ENCODE results near the gene CD247.

Gene CD247

GRCh38 chr1:167542109-167543032, 24.0 kb upstream of the CD247 start:
- no peak for DNase-seq (ENCODE audit: low spot score)

DNA sequence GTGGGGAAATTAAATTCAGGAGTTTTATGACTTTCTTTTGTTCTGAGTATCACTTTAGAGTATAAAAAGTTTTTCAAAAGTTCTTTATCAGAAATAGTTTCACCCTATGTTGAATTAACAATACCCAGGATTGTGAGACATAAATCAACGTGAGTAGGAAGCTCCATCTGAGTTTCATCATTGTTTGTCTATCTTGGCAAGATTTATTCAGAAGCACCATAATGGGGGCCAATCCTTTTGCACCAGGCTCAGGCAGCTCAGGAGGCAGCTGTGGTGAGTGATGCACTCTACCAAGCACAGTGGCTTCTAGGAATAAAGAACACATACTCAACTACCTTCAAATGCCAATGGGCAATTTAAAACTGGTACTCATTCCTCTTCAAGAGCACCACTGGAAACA, 23.3 kb upstream of the CD247 start:
- no peak for DNase-seq (ENCODE audit: low spot score)

GRCh38 chr1:167541003-167541402, 22.7 kb upstream of the CD247 start:
- DNase-seq (ENCODE audit: low spot score), result no peak

DNA sequence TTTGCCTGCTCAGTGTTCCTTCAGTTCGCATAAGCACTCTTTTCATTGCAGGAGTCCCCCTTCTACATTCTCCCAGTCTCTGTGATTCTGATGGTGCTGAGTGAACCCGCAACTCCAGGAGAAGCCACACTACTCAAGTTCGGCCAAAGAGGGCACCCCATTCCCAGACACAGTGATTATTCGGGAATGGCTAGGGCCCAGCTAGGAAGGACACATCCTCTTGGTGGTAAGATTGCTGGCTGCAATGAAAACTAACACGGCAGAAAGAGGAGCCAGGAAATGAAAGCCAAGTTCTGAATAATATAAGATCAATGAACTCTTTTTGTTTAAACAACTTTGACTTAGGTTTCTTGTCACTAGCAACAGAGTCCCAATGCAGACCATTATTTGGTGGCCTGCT, 20.3 kb upstream of the CD247 start:
- no peak for DNase-seq (ENCODE audit: low spot score)

DNA sequence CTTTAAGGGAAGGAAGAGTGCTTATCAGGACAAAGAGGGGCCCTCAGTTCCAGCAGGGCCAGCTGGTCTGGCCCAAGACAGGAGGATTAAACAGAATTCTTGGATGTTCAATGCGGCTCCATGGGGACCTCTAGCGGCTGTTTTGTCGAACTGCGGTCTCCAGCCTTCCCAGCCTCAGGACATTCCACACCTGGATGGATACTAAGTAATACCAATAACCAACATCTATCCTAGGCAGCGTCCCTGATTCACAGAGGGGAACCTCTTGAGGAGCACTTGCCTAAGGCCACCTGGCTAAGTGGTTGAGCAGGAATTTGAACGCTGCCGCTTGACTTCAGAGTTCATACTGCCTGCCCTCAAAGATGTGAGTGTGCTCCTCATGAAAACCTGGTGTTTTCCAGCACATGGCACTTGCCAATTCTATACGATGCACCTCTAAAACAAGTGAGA, 15.5 kb upstream of the CD247 start:
- peak; percentile 68 for DNase-seq (ENCODE audit: low spot score)

- DNase-seq (ENCODE audit: low spot score), result no peak
Measured at GRCh38 chr1:167532964-167533824, 14.9 kb upstream of the CD247 start.

GRCh38 chr1:167532375-167532774, 14.0 kb upstream of the CD247 start:
- no peak for DNase-seq (ENCODE audit: low spot score)

DNA sequence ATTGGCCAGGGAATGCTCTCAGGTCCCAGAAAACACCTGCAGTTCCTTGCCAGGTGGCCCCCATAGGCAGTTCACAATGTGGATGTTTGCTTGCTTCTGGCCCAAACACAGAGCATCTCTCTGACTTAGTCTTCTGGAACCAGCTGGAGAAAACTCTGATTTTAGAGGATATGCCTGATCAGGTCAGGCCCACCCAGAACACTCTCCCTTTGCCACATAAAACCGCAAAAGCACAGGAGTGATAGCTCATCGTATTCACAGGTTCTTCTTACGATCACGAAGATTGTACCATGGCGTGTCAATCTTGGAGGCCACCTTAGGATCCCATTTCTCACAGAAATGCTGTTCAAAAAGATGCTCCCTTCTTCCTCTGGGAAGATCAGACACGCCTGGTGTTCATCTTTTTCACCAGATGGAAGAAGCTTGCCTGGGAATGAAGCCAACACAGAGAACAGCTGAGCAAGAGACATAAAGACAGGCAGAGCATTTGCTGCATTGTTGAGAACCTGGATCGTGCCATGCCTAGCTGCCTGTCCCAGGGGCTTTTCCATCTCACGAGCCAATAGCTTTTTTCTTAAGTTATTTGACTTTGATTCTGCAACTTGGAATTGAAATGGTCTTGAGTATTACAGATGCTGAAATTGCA, 11.6 kb upstream of the CD247 start:
- DNase-seq (ENCODE audit: low spot score), result no peak

DNA sequence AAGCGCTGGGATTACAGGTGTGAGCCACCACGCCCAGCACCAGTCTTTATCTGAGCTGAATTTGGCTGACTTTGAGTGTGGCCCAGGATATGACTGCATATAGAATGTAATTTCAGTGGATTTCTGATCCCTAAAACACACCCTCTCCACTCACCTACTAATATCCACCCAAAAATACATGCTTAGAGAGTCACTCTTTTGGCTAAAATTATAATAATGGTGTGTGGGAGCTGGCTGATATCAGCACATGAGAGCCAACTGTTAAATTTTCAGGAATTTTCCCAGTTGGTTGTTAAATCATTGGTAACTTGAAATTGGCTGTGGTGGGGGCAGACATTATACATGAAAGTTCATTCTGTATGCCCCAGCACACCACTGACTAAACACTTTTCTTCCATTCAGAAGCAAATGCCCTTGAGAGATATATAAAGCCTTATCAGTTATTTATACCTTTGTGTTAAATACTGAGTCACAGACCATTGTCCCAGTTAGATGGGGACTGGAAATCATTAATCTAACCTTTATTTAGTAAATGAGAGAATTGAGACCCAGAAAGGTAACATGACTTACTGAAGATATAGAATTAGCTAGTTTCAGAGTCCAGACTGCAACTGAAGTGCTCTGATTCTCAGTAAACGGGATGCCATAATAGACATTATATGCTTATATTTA, 9.9 kb upstream of the CD247 start:
- DNase-seq (ENCODE audit: low spot score), result no peak

DNA sequence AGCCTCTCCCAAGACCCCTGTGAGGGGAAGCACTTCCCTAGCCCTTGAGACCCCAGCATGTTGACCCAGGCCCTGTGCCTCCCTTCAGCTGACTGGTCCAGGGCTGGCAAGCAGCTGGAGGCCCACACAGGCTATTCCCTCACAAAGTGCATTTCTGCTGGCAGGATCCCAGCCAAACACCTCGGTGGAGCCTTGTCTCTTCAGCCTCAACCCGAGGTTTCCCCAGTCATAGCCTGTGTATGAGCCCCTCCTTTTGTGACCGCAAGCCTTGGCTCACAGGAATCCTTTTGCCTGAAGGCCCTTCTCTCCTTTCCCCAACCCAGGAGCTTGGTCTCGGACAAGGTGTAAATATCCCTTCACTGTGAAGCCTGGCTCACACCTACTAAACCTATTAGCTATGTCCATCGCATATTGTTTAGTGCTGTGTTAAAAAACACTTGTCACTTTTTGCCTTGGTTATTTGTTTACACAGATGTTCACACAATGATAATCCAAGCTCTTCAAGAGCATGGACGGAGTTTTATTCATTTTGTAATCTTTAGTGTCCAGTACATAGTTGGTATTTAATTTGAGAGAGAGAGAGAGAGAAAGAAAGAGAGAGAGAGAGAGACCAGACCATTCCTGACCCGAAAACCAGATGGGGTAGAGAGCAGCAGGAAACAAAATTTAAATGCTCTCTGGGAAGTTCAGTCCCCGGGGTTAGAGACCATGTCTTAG, 8.5 kb upstream of the CD247 start:
- DNase-seq (ENCODE audit: low spot score), result no peak

DNA sequence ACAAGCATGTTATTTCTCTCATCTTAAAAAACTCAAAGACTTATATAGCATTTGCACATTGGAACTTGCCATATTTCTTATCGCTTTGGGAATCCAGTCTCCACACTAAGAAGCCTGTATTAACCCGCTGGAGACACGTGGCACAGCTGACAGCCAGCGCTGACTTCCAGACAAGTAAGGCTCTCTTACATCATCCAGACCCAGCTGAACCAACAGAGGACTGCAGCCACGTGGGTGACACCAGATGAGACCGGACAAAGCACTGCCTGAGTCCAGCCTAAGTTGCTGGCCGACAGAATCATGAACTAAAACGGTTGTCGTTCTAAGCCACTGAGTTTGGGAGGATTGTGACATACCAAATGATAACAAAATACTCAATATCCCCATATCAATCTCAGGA, 6.3 kb upstream of the CD247 start:
- no peak for DNase-seq (ENCODE audit: low spot score)

- no peak for DNase-seq (ENCODE audit: low spot score)
Measured at GRCh38 chr1:167522246-167522645, 3.9 kb upstream of the CD247 start.

DNA sequence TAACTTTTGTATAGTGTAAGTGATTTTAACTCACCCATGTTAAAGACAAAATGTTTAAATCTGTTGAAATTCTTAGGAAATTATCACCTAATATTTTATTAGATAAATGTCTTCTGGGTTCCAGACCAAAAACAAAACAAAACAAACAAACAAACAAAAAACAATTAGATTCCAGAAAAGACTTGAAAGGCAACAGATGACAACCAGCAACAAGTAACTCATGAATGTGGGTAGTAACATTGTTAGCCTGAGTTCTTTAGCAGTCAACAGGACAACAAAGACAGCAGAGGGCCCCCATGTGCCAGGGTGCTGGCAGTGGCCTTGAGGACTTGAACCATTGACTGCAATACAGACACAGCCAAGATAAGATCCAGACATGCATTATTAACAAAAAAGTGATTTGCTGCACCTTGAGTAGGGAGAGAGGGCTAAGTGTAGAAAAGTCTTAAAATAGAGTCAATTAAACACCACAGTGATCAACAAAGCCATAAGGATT, 2.4 kb upstream of the CD247 start:
- no peak for DNase-seq (ENCODE audit: low spot score)

DNA sequence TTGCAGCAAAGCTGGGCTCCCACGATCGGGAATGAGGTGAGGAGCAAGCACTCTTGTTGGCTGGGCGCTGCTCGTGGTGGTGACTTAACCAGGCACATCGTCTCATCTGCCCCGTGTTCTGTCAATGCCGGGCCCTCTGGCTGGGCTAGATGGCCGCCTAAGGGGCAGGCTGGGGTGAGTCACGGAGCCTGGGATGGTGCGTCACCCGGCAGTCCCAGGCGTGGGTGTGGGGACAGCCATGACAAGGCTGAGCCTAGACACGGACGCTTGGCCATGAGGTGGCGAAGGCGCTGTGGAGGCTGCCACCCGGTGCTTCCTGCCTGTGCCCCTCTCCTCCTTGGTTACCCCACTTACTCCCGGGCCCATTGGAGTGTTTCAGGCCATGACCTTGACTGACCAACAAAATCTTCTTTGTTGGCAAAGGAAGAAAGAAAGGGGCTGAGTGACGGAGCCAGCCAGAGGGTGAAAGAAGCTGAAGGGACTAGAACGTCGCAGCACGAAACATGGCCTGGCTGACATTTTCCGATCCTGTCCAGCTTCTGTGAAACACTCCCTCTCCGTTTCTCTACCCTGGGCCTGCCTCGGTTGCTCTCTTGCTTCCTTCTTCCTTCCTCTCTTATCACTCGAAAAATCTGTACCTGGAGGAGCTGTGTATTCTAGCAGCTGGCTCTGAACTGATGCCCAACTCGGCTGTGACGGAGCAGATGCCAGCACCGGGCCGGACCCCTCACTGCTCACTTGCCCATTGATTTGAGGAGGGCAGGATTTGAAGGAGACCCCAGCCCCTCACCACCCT, 596 bp downstream of the CD247 start:
- peak; percentile 90 for DNase-seq (ENCODE audit: low spot score)

DNA sequence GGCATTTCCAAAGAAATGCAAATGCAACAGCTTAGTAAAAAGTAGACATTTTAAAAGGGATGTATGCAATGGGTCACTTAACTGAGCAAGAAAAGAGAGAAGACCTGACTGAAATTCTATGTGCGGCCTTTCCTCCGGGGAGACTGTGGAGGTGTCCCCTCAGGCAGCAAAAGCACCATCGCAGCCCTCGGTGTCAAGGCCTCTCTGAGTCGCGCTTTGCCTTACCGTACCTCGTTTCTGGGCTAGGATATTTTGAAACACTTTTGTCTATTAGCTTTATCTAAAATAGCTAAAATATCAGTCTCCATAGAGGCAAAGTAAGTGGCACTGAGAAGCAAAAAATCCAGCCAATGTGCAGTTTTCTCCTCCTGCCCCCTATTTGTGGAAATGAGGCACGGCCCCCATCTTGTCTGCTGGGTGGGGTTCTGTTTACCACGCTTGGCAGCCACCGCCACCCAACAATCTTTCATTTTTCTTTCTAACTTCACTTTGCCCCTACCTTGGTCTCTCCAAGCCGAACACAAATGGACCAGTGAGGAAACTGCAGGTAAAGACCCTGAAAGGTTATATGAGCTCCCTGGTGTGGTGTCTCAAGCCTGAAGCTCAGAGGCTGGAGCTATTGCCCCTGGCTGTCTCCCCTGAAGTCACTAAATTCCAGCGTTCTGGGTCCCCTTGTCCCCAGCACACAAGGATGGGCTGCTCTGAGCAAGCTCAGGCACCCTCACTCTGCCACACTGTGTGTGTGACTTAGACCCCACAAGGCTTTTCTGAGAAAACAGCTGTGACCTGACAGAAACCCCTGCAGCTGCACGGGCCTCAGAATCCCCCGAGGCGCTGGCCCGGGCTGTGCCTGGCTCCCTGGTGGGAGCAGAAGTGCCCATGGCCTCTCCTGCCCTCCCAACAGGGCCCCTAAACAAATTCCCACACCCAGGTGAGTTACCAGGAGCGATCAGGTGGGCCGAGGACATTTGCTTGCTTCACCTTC, 1.6 kb downstream of the CD247 start:
- peak; percentile 56 for DNase-seq (ENCODE audit: low spot score)

- DNase-seq (ENCODE audit: low spot score), result no peak
Measured at GRCh38 chr1:167515893-167516321, 2.4 kb downstream of the CD247 start.

DNA sequence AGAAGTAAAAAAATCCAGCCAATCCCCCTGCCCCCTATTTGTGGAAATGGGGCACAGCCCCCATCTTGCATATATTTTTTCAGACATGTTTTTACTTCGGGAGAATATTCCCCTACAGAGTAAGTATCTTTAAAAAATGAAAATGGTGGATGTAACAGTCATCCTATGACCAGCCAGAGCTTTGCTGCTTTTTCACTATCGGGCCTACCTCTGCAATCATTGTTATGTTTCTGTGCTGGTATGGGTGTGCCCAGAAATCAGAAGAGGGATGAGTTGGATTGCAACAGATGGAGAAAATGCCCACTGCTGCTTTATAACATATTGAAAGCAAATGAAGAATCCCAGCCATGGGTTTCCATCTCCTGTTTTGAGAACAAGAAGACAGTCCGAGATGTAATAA, 2.9 kb downstream of the CD247 start:
- DNase-seq (ENCODE audit: low spot score), result no peak

DNA sequence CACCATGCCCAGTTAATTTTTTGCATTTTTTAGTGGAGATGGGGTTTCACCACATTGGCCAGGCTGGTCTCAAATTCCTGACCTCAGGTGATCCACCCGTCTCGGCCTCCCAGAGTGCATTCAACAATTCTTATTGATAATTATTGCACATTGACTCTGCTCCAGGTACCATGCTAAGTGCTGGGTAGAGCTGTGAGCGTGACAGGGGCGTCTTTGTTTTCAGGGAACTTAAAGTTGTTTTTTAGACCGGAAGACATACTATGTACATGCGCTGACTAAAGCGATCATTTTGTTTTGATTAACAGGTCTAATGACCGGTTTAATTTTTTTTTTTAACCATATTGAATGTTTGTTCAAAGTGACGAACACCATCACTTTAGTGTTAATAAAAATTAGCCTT, 4.0 kb downstream of the CD247 start:
- DNase-seq (ENCODE audit: low spot score), result peak; percentile 45

Data from CD4-positive, alpha-beta T cell treated with Interleukin-15 for 4 hours (primary cell).